Measurements from ENCODE around the gene MPP3. TPM values are rescaled to one million over a fixed set of nuclear protein-coding genes. Genes with fewer than 3 reads are reported as not detected.

Gene MPP3
- total and polyA plus RNA-seq, 10 of the 15 experiments (the other 5 are each of a cell fraction or from before 2014, with no cell fraction given): not detected

DNA sequence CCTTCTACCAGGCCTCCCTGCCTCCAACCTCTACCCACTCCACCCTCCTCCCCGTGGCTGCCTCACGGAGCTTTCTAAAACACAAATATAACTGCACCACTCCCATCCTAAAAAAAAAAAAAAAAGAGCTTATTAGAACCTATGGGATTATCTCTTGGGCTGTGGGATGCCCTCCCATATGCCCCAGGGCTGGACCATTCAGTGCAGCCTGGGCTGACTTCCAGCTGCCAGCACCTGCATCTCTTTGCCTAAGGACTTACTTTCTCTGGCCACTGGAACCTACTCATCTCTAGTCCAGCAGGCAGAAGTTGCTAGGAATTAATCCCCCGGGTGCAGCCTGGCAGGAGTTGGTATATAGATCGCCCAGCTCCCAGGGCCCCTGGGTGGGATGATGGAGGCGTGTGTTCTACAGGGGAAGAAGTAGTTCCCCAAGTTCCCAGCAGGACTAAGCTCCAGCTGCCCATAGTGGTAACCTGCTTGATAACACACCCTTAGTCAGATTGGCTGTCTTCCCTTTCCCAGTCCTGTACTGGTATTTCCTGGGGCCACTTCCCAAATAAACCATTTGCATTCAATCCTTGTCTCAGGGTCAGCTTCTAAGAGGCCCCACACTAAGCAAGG is 10.3 kb downstream of the MPP3 start (continued):
- TF ChIP-seq, protein P1, sequence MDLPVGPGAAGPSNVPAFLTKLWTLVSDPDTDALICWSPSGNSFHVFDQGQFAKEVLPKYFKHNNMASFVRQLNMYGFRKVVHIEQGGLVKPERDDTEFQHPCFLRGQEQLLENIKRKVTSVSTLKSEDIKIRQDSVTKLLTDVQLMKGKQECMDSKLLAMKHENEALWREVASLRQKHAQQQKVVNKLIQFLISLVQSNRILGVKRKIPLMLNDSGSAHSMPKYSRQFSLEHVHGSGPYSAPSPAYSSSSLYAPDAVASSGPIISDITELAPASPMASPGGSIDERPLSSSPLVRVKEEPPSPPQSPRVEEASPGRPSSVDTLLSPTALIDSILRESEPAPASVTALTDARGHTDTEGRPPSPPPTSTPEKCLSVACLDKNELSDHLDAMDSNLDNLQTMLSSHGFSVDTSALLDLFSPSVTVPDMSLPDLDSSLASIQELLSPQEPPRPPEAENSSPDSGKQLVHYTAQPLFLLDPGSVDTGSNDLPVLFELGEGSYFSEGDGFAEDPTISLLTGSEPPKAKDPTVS (IDR thresholded peaks at IDR 0.05; ENCODE audit: low read depth, low read length): no peak
- TF ChIP-seq, protein P2, sequence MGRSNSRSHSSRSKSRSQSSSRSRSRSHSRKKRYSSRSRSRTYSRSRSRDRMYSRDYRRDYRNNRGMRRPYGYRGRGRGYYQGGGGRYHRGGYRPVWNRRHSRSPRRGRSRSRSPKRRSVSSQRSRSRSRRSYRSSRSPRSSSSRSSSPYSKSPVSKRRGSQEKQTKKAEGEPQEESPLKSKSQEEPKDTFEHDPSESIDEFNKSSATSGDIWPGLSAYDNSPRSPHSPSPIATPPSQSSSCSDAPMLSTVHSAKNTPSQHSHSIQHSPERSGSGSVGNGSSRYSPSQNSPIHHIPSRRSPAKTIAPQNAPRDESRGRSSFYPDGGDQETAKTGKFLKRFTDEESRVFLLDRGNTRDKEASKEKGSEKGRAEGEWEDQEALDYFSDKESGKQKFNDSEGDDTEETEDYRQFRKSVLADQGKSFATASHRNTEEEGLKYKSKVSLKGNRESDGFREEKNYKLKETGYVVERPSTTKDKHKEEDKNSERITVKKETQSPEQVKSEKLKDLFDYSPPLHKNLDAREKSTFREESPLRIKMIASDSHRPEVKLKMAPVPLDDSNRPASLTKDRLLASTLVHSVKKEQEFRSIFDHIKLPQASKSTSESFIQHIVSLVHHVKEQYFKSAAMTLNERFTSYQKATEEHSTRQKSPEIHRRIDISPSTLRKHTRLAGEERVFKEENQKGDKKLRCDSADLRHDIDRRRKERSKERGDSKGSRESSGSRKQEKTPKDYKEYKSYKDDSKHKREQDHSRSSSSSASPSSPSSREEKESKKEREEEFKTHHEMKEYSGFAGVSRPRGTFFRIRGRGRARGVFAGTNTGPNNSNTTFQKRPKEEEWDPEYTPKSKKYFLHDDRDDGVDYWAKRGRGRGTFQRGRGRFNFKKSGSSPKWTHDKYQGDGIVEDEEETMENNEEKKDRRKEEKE (IDR thresholded peaks at IDR 0.05): no peak
- no peak for TF ChIP-seq MEF2A (IDR thresholded peaks at IDR 0.05; ENCODE audit: insufficient read depth, low read depth, low read length)
- TF ChIP-seq, protein P3, sequence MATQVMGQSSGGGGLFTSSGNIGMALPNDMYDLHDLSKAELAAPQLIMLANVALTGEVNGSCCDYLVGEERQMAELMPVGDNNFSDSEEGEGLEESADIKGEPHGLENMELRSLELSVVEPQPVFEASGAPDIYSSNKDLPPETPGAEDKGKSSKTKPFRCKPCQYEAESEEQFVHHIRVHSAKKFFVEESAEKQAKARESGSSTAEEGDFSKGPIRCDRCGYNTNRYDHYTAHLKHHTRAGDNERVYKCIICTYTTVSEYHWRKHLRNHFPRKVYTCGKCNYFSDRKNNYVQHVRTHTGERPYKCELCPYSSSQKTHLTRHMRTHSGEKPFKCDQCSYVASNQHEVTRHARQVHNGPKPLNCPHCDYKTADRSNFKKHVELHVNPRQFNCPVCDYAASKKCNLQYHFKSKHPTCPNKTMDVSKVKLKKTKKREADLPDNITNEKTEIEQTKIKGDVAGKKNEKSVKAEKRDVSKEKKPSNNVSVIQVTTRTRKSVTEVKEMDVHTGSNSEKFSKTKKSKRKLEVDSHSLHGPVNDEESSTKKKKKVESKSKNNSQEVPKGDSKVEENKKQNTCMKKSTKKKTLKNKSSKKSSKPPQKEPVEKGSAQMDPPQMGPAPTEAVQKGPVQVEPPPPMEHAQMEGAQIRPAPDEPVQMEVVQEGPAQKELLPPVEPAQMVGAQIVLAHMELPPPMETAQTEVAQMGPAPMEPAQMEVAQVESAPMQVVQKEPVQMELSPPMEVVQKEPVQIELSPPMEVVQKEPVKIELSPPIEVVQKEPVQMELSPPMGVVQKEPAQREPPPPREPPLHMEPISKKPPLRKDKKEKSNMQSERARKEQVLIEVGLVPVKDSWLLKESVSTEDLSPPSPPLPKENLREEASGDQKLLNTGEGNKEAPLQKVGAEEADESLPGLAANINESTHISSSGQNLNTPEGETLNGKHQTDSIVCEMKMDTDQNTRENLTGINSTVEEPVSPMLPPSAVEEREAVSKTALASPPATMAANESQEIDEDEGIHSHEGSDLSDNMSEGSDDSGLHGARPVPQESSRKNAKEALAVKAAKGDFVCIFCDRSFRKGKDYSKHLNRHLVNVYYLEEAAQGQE (IDR thresholded peaks at IDR 0.05; ENCODE audit: low read depth, low read length): no peak

Data from GM12878 (cell line).